ENCODE data around the gene MXRA7.

Gene MXRA7

DNA sequence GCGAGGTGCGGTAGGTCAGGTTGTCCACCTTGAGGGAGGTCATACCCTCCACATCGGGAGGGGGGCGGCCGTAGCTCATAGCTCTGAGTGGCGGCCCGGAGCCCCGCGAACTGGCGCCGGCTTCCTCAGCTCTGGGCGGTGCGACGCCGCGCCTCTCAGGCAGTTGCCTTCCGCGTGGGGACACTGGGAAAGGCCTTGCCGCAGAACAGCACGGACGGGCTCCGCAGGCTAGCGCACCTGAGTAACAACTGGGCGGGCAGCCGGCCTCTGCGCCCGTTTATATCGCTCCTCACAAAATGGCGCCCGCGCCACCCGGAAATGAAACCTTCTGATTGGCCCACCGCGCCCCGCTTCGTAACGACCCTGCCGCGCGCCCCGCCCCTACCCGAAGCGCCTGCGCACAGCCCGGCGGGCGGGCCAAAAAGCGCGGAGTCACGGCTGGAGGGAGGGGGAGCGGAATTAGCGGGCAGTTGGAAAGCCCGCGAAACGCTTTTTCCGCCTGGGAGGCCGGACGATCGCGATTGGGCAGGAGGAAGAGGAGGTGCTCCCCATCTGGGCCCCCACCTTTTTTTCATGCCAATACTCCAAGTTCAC, 26.4 kb upstream of the MXRA7 start, which contains the start of gene SRSF2 (continued):
- TF ChIP-seq ZNF23 (tag by site-specific recombination; IDR thresholded peaks at IDR 0.05; ENCODE audit: borderline replicate concordance) (peak; percentile 65; the same call in 1 of the 2 replicates), ZNF792 (tag by site-specific recombination; IDR thresholded peaks at IDR 0.05) (peak; percentile 24; the same call in 1 of the 2 replicates), ZFP41 (tag by site-specific recombination; IDR thresholded peaks at IDR 0.05; ENCODE audit: borderline replicate concordance) (peak; percentile 96), ZNF221 (tag by site-specific recombination; IDR thresholded peaks at IDR 0.05; ENCODE audit: borderline replicate concordance) (peak; percentile 8; the same call in 1 of the 2 replicates), ZNF391 (tag by site-specific recombination; IDR thresholded peaks at IDR 0.05; ENCODE audit: borderline replicate concordance, low read depth) (peak; percentile 96; the same call in 1 of the 2 replicates), ZNF660 (tag by site-specific recombination; IDR thresholded peaks at IDR 0.05) (peak; percentile 95), ZNF837 (tag by site-specific recombination; IDR thresholded peaks at IDR 0.05) (peak; percentile 89; the same call in 1 of the 2 replicates), ZNF610 (tag by site-specific recombination; IDR thresholded peaks at IDR 0.05; ENCODE audit: borderline replicate concordance) (0 out of 2 replicates have a peak, but pooled peaks have one; percentile 17), ZNF140 (tag by site-specific recombination; IDR thresholded peaks at IDR 0.05) (peak; percentile 95), REPIN1 (tag by site-specific recombination; IDR thresholded peaks at IDR 0.05; ENCODE audit: low read depth) (peak; percentile 92; the same call in 1 of the 2 replicates), ZNF16 (tag by site-specific recombination; IDR thresholded peaks at IDR 0.05; ENCODE audit: low read depth) (peak; percentile 51; the same call in 1 of the 2 replicates), ZNF175 (tag by site-specific recombination; IDR thresholded peaks at IDR 0.05) (no peak), GLIS1 (tag by site-specific recombination; IDR thresholded peaks at IDR 0.05) (no peak), GLIS2 (tag by site-specific recombination; IDR thresholded peaks at IDR 0.05) (no peak), SP2 (tag by site-specific recombination; IDR thresholded peaks at IDR 0.05) (peak; percentile 96), ZNF785 (tag by site-specific recombination; IDR thresholded peaks at IDR 0.05) (peak; percentile 65; the same call in 1 of the 2 replicates), ZBTB8A (tag by site-specific recombination; IDR thresholded peaks at IDR 0.05) (peak; percentile 94), SALL2 (tag by site-specific recombination; IDR thresholded peaks at IDR 0.05; ENCODE audit: borderline replicate concordance) (0 out of 2 replicates have a peak, but pooled peaks have one; percentile 52)
- TF ChIP-seq, protein P1, sequence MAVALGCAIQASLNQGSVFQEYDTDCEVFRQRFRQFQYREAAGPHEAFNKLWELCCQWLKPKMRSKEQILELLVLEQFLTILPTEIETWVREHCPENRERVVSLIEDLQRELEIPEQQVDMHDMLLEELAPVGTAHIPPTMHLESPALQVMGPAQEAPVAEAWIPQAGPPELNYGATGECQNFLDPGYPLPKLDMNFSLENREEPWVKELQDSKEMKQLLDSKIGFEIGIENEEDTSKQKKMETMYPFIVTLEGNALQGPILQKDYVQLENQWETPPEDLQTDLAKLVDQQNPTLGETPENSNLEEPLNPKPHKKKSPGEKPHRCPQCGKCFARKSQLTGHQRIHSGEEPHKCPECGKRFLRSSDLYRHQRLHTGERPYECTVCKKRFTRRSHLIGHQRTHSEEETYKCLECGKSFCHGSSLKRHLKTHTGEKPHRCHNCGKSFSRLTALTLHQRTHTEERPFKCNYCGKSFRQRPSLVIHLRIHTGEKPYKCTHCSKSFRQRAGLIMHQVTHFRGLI (tag by site-specific recombination; IDR thresholded peaks at IDR 0.05): peak; percentile 71
- TF ChIP-seq, protein P2, sequence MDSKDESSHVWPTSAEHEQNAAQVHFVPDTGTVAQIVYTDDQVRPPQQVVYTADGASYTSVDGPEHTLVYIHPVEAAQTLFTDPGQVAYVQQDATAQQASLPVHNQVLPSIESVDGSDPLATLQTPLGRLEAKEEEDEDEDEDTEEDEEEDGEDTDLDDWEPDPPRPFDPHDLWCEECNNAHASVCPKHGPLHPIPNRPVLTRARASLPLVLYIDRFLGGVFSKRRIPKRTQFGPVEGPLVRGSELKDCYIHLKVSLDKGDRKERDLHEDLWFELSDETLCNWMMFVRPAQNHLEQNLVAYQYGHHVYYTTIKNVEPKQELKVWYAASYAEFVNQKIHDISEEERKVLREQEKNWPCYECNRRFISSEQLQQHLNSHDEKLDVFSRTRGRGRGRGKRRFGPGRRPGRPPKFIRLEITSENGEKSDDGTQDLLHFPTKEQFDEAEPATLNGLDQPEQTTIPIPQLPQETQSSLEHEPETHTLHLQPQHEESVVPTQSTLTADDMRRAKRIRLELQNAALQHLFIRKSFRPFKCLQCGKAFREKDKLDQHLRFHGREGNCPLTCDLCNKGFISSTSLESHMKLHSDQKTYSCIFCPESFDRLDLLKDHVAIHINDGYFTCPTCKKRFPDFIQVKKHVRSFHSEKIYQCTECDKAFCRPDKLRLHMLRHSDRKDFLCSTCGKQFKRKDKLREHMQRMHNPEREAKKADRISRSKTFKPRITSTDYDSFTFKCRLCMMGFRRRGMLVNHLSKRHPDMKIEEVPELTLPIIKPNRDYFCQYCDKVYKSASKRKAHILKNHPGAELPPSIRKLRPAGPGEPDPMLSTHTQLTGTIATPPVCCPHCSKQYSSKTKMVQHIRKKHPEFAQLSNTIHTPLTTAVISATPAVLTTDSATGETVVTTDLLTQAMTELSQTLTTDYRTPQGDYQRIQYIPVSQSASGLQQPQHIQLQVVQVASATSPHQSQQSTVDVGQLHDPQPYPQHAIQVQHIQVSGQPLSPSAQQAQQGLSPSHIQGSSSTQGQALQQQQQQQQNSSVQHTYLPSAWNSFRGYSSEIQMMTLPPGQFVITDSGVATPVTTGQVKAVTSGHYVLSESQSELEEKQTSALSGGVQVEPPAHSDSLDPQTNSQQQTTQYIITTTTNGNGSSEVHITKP (tag by site-specific recombination; IDR thresholded peaks at IDR 0.05): no peak; the same call in none of the 2 replicates
- TF ChIP-seq, protein P3, sequence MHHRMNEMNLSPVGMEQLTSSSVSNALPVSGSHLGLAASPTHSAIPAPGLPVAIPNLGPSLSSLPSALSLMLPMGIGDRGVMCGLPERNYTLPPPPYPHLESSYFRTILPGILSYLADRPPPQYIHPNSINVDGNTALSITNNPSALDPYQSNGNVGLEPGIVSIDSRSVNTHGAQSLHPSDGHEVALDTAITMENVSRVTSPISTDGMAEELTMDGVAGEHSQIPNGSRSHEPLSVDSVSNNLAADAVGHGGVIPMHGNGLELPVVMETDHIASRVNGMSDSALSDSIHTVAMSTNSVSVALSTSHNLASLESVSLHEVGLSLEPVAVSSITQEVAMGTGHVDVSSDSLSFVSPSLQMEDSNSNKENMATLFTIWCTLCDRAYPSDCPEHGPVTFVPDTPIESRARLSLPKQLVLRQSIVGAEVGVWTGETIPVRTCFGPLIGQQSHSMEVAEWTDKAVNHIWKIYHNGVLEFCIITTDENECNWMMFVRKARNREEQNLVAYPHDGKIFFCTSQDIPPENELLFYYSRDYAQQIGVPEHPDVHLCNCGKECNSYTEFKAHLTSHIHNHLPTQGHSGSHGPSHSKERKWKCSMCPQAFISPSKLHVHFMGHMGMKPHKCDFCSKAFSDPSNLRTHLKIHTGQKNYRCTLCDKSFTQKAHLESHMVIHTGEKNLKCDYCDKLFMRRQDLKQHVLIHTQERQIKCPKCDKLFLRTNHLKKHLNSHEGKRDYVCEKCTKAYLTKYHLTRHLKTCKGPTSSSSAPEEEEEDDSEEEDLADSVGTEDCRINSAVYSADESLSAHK (tag by site-specific recombination; IDR thresholded peaks at IDR 0.05): peak; percentile 86
- TF ChIP-seq, protein P4, sequence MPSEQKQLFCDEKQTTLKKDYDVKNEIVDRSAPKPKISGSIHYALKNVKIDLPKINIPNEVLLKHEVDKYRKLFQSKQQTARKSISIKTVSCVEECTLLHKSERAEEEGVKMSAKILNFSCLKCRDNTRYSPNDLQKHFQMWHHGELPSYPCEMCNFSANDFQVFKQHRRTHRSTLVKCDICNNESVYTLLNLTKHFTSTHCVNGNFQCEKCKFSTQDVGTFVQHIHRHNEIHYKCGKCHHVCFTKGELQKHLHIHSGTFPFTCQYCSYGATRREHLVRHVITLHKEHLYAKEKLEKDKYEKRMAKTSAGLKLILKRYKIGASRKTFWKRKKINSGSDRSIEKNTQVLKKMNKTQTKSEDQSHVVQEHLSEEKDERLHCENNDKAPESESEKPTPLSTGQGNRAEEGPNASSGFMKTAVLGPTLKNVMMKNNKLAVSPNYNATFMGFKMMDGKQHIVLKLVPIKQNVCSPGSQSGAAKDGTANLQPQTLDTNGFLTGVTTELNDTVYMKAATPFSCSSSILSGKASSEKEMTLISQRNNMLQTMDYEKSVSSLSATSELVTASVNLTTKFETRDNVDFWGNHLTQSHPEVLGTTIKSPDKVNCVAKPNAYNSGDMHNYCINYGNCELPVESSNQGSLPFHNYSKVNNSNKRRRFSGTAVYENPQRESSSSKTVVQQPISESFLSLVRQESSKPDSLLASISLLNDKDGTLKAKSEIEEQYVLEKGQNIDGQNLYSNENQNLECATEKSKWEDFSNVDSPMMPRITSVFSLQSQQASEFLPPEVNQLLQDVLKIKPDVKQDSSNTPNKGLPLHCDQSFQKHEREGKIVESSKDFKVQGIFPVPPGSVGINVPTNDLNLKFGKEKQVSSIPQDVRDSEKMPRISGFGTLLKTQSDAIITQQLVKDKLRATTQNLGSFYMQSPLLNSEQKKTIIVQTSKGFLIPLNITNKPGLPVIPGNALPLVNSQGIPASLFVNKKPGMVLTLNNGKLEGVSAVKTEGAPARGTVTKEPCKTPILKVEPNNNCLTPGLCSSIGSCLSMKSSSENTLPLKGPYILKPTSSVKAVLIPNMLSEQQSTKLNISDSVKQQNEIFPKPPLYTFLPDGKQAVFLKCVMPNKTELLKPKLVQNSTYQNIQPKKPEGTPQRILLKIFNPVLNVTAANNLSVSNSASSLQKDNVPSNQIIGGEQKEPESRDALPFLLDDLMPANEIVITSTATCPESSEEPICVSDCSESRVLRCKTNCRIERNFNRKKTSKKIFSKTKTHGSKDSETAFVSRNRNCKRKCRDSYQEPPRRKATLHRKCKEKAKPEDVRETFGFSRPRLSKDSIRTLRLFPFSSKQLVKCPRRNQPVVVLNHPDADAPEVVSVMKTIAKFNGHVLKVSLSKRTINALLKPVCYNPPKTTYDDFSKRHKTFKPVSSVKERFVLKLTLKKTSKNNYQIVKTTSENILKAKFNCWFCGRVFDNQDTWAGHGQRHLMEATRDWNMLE (tag by site-specific recombination; conservative IDR thresholded peaks at IDR 0.05; ENCODE audit: low read depth): peak; percentile 53; the same call in 1 of the 2 replicates
- TF ChIP-seq, protein P5, sequence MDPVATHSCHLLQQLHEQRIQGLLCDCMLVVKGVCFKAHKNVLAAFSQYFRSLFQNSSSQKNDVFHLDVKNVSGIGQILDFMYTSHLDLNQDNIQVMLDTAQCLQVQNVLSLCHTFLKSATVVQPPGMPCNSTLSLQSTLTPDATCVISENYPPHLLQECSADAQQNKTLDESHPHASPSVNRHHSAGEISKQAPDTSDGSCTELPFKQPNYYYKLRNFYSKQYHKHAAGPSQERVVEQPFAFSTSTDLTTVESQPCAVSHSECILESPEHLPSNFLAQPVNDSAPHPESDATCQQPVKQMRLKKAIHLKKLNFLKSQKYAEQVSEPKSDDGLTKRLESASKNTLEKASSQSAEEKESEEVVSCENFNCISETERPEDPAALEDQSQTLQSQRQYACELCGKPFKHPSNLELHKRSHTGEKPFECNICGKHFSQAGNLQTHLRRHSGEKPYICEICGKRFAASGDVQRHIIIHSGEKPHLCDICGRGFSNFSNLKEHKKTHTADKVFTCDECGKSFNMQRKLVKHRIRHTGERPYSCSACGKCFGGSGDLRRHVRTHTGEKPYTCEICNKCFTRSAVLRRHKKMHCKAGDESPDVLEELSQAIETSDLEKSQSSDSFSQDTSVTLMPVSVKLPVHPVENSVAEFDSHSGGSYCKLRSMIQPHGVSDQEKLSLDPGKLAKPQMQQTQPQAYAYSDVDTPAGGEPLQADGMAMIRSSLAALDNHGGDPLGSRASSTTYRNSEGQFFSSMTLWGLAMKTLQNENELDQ (tag by site-specific recombination; IDR thresholded peaks at IDR 0.05; ENCODE audit: low read depth): peak; percentile 49; the same call in 1 of the 2 replicates

All from HEK293 (cell line).